GM19043 (cell line): ENCODE data around the gene CD79A.

Source experiments
- ATAC-seq: cut with Tn5 transposase; IDR thresholded peaks from one replicate; pipeline ENCODE4 v1.9.1; 2021; ENCODE audit warnings: low read depth; ENCODE audit not compliant: unreplicated experiment

CD79A gene

DNA sequence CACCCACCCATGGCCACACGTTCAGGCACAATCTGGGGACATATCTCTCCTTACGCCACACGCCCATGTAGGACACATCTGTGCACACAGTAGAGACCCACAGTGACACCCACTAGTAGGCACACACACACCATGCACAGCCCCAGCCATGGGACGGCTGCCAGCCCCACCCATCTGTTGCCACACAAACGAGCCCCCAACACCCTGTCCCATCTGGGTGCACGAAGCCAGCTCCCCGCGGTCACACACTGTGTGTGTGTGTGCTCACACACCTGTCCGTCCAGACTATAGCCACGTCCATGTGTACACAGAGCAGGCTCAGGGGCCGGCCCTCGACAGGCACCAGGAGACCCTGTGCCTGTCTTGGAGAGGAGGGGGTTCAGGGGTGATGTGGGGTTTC is 40.6 kb downstream of the CD79A start:
- ATAC-seq: no peak

DNA sequence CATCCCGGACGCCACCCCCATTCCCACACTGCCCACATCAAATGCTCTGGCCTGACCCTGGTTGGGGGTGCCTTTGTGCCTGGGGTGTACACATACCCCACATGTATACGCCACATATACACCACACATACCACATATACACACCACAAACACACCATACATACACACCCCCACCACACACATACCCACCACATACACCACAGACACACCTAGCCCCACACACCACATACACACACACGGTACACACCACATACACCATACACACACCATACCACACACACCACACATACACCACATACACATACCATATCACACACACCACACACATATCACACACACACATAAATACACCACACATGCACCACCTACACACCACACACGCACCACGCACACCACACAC is 41.0 kb downstream of the CD79A start:
- ATAC-seq: no peak

DNA sequence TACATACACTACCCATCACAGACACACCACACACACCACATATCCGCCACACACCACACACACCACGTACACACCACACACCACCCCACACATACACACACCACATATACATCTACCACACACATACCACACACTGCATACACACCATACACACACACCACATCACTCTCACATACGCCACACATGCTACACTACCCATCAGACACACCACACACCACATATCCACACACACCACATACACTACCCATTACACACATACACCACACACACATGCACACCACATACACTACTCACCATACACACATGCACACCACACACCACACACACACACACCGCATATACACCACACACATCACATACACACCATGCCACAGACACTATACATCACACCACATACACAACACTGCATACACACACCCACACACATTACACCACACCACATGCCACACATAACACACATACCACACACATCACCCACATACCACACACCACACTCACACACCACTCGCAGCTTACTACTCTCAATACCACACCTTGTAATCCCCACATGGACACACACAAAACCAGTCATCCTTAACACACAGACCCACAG is 41.7 kb downstream of the CD79A start:
- no peak for ATAC-seq

DNA sequence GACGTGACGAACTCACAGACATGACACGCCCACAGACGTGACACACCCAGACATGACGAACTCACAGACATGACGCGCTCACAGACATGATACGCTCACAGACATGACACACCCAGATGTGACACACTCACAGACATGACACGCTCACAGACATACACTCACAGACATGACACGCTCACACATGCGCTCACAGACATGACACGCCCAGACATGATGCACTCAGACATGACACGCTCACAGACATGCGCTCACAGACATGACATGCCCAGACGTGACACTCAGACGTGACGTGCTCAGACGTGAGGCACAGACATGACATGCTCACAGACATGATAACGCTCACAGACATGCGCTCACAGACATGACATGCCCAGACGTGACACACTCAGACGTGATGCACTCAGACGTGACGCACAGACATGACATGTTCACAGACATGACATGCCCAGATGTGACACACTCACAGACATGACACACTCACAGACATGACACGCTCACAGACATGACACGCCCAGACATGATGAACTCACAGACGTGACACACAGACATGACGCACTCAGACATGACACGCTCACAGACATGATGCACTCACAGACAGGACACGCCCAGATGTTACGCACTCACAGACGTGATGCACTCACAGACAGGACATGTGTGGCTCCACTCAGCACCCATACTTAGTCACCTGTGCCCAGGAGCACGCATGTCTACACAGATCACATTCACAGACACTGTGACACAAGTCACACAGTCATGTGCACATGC is 43.1 kb downstream of the CD79A start:
- no peak for ATAC-seq

DNA sequence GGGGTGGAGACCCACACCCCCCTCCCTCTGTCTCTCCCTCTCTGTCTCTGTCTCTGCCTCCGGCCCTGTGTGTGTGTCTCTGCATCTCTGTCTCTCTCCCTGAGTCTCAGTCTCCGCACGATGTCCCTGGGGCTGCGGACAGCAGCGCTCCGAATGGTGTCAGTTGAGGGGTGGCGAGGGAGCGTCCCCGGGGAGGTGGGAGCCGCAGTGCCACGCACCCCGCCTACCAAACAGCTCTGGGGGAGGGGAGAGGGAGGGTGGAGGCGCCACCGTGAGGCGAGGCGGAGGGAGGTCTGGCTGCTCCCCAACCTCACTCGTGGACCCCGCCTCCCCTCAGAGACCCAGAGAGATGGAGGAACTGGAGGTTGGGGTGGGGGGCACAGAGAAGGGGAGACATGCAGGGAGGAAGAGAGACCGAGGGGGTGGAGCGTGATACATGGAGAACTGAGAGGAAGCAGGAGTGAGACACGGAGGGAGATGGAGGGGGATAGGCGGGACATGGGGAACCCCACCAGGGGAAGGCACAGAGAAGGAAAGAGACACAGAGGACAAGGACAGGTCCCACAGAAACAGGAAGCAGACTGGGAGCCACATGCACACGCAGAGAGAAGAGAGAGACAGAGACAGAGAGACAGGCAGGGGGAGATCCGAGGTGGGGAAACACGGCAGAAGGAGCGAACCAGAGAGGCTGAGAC is 44.0 kb downstream of the CD79A start:
- ATAC-seq: no peak

DNA sequence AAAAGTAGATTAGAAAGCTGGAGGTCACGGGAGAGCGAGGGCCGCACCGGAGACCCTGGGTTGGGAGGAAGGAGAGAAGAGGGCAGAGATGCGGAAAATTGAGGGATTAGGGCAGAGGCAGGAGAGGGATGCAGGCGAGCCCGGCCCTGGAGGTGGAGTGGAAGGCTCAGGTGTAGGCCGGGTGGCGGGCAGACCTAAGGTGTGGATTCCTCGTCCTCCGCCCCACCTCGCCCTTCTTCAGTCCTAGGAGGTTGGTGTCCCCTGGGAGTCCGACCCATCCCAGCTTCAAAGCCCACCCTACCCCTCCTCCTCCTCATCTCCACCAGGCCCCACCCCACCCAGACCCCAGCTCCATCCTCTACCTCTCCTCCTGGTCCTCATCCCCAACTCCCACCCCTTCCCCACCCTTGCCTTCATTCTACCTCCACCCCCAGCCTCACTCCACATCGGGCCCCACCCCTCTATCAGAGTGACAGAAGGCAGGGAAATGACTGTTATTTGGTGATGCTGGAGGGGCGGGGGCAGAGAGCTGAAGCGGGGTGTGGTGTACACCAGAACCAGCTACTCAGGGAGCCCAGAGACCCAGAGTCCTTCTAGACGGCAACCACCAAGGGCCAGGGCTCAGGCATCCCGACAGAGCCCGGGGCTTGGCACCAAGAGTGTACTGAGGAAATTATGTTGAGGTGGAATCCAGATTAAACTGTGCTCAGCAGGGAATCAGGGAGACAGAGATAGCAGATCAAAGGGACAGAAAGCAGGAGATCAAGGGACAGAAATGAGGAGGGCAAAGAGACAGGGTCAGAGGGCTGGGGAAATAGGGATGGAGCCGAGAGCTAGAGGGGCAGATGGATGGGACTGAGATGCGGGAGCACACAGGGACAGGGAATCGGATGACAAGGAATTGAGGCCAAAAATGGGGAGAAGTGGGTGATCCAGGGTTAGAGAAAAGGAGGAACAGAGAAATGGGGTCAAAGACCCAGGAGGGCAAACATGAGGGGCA is 44.8 kb downstream of the CD79A start:
- no peak for ATAC-seq

DNA sequence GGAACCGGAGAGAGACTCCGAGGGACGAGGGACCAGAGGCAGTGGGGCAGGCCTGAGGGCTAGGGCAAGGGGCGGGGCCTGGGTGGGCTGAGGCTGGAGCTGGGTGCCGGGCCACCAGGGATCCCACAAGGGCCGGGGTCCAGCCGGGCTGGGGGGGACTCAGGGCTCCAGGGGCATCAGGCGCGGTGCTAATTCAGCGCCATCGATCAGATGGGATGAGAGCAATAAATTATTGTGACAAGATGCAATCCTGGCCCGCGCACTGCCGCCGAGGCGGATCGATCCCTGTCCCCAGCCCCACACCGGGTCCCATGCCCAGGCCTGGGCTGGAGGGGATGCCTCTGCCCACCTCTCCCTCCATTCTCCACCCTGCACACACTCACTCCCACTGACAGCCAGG is 45.5 kb downstream of the CD79A start:
- ATAC-seq: no peak

DNA sequence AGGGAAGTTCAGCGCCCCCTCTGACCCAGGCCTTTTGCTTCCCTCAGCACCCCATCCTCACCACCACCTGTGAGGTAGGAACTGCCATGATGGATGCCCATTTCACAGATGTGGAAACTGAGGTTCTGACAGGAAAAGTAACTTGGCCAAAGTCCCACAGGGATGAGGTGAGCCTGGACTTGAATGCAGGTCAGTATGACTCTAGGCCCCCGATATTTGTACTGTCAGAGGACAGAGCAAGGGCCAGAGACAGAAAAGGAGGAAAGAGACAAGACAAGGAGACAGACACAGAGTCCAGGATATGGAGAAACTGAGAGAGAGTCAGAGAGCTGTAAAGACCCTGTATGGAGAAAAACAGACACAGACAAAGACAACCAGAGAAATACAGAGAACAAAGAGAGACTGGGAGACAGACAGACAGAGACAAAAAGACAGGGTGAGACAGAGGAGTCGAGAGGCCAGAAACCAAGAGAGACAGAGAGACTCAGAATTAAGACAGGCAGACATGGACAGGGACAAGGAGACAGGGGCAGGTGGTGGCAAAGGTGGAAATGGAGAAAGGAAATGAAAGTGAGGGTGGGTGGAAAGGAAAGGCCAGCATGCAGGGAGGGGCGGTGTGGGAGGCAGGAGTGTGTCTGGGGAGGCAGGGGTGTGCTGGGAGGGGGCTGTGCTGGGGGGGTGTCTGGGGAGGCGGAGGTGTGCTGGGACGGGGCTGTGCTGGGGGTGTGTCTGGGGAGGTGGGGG is 46.1 kb downstream of the CD79A start:
- no peak for ATAC-seq

DNA sequence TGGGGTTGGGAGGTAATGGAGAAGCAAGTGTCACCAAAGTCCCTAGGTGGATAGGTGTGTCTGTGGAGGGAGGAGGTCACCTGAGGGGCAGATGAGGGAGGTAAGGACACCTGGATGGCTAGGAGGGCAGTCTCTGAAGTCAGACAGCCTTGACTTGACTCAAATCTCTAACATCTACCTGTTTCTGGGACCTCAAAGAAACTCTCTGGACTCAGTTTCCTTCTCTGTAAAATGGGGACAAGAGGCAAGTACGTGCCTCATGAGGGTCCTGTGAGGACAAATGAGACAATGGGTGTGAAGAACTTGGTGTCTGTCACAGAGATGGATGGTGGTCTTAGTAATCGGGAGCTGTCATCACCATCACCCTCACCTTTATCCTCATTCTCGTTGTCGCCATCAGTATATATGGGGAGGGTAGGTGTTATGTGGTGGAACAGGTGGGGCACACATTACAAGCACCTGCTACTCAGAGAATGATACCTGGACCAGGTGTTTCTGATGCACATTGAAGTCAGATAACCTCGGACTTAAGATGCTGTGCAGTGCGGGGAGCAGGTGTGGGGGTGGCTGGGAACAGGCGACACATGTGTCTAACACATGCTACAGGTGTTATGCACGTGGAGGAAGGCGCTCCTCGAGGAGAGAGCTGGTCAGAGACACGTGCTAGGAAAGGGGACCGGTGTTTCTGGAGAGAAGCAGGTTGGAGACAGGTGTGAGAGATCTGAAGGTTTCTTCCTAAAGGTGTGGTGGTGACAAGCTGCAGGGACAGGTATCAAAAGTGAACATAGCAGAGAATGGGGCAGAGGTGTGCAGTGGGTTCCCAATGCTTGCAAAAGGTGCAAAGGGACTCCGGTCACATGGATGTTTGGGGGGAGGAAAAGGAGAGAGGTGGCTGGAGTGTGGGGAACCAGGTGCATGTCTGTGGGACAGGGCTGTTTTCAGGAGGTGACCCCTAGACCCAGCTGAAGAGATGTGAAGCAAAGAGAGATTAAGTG is 47.4 kb downstream of the CD79A start:
- ATAC-seq: no peak

DNA sequence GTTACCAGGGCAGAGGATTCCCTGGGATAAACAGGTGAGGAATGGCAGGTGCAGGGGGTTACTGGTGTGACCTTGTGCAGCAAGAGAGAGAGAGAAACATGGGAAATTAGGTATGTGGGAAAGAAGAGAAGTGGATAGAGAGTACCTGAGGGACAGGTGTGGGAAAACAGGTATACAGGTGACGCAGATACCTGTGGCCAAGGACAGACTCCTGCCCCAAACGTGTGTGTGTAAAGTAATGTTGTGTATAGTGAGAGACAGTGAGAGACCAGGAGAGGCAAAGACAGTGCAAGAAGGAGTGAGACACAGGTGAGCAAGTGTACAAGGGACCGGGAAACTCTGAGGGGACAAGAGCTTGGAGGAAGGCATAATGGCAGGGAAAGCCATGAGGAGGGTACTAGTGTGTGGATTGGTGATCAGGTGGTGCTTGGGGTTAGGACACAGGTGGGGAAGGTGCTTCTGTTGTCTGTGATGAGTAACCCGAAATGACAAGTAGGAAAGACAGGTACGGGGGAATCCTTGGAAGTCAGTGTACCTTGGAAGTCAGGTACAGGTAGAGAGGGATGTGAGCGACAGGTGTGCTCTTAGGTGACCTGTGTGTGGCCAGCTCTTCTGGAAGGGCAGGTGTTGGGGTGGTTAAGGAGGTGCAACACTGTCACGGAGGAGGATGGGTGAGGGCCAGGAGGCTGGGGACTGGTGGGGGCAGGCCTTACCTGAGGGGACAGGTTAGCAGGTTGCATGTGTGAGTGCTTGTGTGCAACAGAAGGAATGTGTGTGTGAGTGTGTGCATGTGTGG is 48.3 kb downstream of the CD79A start:
- ATAC-seq: no peak

DNA sequence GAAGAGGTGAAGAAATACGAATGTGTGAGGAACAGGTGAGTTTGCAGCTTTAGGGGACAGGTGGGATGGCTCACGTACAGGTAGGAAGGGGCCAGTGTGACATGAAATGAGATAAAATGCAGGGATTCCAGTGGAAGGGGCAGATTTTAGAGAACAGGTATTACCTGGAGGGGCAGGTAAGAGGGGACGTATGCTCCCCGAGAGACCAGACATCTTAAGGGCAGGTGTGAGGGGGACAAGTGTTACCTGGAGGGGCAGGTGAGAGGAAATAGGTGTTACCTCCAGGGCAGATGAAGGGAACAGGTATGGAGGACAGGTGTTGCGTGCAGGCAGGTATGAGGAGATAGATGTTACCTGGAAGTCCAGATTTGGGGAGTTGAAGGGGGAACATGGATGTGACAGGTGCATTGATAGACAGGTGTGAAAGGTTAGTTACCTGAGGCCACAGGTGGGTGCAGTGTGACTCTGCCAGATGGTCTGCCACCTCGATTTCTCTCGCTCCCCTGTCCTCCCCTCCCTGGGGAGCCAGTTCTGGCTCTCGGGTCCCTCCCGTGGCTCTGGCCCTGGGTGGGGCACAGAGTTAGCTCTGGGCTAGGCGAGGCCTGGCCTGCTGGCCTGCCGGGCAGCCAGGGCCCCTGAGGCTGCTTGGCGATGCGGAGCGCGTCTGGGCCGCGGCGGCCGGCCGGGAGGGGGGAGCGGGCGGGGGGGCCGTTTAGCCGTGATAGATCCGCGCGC is 49.1 kb downstream of the CD79A start:
- ATAC-seq: no peak

DNA sequence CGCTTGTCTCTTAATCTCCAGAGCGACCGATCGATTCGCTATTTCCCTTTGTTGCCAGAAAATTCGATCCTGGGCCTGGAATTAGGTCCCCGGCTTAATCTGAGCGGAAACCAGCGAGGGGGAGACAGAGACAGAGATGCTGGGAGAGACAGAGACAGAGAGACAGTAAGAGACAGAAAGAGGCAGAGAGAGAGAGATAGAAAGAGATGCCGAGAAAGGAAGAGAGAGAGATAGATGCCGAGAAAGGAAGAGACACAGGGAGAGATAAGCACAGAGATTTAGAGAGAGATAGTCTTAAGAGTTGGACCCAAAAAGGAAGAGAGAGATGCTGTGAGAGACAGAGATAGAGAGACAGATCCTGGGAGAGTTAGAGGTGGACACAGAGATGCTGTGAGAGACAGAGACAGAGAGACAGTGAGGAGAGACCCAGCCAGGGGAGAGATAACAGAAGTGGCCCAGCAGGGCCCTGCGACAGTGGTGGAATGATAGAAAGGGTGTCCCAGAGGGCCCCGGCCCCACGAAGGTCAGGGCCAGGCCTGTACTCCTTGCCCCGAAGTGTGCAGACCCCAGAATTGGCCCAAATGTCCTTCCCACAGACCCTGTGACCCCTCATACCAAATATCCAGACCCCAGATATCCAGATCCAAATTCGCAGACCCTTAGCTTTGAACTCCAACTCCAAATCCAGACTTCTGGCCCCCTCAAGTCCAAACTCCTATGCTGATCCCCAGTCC is 49.9 kb downstream of the CD79A start:
- ATAC-seq: no peak

DNA sequence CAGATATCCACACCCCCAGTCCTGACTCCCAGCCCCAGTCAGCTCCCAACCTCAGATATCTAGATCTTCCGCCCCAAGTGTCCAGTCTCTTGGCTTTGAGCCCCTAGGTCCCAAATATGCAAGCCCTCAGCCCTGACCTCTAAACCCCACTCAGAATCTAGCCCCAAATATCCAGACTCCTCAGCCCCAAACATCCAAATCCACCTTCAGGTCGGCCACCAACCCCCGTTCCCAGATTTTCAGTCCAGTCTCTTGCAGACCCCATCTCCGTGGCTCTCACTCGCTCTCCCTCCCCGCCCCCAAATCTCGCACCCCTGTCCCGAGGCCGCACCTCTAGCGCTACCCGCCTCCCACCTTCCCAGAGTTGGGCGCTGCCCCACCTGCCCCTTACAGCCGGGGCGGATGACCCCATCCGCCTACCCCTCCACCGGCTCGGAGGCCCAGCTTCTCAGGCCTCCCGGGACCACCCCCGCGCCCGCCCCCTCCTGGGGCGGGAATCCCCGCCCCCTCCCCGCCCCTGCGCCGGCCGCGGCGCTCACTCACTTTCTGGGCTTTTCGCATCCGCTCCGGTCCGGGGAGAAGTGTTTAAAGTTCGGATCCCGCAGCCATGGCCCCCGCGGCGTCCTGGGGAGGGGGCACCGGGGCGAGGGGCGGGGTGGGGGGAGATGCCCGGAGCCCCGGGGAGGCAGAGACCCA is 50.6 kb downstream of the CD79A start:
- ATAC-seq: no peak

DNA sequence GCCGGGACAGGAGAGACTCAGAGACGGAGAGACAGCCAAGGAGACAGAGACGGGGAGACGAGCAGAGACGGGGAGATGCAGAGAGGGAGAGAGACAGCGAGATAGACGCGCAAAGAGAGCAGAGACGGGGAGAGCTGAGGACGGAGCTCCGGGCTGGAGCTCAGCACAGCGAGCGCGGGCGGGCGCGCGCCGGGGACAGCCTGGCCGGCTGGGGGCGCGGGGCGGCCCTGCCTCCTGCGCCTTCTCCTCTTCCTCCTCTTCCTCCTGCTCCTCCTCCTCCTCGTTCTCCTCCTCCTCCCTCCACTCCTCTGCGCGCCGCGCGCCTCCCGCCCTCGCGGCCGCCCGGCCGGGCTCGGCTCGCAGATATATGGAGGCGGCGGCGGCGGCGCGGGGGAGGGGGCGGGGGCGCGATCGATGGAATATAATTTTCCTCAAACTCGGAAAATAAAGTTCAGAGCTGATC is 51.2 kb downstream of the CD79A start, which contains the start of gene ERFL:
Gene ERFL (minus strand): TSS at position 229 of the 463 bp plus-strand sequence. CDS start 15,530 bp downstream, outside the sequence.
- no peak for ATAC-seq

DNA sequence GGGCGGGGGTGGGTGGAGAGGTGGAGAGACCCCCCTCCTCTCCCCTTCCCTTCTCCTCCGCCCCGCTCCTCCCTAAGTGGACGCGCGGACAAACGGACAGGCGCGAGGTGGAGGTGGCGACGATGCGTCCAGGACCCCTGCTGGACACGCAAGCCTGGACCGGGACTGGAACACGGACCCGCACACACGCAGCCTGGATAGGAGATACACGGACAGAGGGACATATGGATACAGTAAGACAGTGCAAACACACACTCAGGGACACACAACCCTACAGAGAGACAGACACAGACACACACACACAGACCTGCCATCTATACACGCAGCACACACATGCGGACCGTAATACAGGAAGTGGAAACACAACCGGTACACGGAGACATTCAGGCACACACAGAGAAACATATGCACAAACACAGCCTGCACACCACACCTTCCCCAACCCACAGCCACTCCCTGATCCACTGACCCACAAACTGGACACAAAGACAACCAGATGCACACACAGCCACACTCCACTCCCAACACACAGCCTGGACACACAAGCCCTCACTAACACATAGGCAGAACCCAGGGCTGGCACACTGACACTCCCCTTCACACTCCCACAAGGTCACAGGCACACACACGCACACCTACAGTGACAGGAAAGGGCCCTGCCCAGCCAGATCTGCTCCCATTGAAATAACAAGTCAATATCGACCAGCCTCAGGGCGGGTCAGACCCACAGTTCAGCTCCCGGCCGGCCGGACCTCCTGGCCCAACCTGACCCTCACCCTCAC is 51.9 kb downstream of the CD79A start:
- no peak for ATAC-seq
